Occipital lobe (tissue), 2 donors: ENCODE results near the gene ECE1. TPM values are rescaled to one million over a fixed set of nuclear protein-coding genes. Genes with fewer than 3 reads are reported as not detected.
"Not testable (repeated sequence)": the region's sequence is repeated elsewhere in the genome, so short reads cannot be mapped to it uniquely, and the experiment has no call there.

ENCODE experiments used
- DNase-seq: peaks from one replicate; lab custom pipeline; 2025; lab: John Stamatoyannopoulos, UW
- total RNA-seq: library from RNA; depleted of rRNA; stranded (reverse); fragments of >200 nt; gene quantifications from one replicate; pipeline ENCODE4 v1.2.3, GENCODE V29; 2014

The ECE1 gene
- total RNA-seq, 1 donor from 2014 or later = 9.5 TPM

DNA sequence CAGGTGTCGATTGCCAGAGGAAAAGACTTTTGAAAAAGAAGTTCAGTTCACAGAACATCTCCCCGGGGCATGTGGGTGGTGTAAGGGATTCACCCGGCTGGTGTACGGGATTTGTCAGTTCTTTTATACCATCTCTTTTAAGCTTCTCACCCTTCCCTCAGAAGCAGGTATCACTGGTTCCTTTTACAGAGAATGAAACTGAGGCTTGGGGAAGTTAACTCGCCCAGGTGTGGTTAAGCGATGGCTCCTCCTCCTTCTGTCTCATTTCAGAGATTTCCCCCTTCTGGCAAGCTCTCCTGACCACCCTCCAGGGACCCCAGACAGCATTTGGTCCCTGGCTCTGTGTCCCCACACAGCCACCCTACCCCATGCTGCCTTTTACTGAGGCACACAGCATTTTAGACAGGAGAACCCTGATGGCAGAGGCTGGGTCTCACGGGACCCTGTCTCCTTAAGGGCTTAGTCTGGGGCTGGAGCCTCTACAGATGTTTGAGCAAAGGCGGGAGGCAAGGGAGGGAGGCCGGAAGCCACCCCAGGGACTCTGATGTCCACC is 2.8 kb upstream of the ECE1 start:
- DNase-seq = no peak

DNA sequence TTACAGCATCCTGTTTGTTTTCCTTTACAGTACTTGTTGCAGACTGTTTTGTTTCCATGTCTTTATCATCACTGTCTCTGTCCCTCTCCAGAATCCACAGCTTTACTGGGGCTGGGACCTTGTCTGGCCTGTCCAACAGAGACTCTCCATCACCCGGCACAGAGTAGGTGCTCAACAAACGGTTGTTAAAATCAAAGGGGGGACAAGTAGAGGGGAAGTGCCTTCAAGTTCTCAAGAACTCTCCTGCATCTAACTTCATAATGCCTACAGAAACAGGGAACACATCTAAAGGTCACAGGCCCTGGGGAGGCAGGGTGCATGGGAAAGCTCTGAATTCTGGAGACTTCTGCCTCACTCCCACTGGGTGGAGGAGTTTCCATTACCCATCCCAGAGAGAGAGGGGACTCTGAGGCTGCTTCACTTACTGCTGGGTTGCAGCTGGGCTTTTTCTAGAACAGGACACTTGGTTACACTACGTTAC is 2.3 kb upstream of the ECE1 start:
- no peak for DNase-seq

- DNase-seq = no peak
Measured at GRCh38 chr1:21291964-21292363, 1.7 kb upstream of the ECE1 start.

GRCh38 chr1:21291184-21291583 is 921 bp upstream of the ECE1 start:
- DNase-seq = no peak

DNA sequence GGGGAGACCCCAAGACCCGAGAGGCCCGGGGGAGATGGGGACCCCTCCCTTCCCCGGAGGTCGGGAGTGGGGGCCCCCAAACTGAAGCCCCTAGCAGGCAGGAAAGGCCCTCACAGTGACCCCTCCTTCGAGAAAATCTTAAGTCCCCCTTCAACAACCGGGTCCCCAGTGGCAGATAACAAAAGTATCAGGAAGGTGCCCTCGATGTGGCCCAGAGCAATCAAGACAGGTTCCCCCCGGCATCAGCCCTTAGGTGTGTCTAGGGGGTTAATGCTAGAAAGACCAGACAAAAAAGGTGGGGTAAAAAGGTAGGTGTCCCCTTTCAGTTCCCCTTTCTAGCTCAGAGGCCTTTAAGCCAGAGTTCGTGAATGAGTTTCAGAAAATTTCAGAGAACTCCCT is 282 bp upstream of the ECE1 start:
- DNase-seq = no peak

- no peak for DNase-seq
Measured at GRCh38 chr1:21289127-21289526, 1.1 kb downstream of the ECE1 start.

GRCh38 chr1:21287905-21288514 is 2.3 kb downstream of the ECE1 start:
- DNase-seq = no peak

- not testable (repeated sequence) for DNase-seq
Measured at GRCh38 chr1:21285386-21285785, 4.9 kb downstream of the ECE1 start.

DNA sequence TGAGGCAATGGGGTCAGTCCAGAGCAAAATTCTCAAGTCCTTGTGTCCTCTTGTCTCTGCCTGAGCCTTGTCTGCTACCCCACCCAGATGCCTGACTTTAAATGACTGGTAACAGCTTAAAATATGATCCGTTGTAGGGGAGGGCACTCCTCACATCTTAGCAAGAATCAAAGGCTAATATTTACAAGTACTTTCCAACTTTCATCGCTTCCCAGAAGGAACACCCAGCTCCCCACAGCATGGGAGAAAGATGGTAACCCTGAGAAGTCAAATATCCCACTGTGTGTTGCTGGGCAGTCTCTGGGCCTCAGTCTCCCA is 5.2 kb downstream of the ECE1 start:
- no peak for DNase-seq

- DNase-seq = peak; percentile 35
Measured at GRCh38 chr1:21284206-21285054, 5.8 kb downstream of the ECE1 start.

- no peak for DNase-seq
Measured at GRCh38 chr1:21283524-21283923, 6.7 kb downstream of the ECE1 start.

DNA sequence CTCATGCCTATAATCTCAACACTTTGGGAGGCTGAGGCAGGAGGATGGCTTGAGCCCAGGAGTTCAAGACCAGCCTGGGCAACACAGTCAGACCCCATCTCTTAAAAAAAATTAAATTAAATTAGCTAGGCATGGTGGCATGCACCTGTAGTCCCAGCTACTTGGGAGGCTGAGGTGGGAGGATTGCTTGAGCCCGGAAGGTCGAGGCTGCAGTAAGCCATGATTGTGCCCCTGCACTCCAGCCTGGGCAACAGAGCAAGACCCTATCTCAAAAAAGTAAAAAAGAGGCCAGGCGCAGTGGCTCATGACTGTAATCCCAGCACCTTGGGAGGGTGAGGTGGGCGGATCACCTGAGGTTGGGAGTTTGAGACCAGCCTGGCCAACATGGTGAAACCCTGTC is 8.2 kb downstream of the ECE1 start:
- not testable (repeated sequence) for DNase-seq

DNA sequence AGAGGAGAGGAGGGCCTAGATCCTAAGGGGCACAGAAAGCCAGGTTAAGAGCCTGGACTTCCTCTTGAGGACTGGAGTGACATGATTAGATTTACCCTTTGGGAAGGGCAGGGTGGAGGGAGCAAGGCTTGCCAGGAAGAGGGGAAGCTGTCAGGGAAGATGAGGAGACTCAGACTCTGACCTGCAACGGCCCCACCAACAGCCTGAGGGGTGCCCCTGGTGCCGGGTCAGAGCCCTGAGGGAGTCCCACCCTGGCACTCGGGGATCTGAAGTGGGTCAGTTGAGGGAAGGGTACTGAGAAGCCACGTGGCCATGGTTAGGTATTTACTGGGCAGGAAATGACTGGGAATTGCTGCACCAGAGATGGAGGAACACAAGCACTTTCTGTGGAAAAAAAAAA is 9.8 kb downstream of the ECE1 start:
- no peak for DNase-seq

DNA sequence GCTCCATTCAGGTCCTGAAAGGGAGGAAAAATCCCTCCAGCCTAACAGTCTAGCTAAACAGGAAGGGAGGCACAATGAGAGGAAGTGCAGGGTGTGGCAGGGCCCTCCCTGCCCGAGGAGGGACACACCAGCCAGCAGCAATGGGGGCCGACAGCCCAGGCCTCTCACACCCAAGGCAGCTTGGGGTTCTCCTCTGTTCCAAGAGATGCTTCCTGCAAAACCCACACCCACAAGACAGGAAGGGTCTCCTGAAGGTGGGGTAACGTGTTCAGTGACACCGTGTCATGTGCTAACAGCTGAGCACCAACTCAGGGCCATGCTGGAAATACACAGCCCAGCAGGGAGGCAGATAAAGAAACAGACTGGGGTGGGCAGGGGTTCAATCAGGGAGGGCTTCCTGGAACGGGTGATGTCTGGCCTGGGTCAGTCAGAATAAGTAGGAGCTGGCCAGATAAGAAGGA is 10.2 kb downstream of the ECE1 start:
- DNase-seq = no peak

DNA sequence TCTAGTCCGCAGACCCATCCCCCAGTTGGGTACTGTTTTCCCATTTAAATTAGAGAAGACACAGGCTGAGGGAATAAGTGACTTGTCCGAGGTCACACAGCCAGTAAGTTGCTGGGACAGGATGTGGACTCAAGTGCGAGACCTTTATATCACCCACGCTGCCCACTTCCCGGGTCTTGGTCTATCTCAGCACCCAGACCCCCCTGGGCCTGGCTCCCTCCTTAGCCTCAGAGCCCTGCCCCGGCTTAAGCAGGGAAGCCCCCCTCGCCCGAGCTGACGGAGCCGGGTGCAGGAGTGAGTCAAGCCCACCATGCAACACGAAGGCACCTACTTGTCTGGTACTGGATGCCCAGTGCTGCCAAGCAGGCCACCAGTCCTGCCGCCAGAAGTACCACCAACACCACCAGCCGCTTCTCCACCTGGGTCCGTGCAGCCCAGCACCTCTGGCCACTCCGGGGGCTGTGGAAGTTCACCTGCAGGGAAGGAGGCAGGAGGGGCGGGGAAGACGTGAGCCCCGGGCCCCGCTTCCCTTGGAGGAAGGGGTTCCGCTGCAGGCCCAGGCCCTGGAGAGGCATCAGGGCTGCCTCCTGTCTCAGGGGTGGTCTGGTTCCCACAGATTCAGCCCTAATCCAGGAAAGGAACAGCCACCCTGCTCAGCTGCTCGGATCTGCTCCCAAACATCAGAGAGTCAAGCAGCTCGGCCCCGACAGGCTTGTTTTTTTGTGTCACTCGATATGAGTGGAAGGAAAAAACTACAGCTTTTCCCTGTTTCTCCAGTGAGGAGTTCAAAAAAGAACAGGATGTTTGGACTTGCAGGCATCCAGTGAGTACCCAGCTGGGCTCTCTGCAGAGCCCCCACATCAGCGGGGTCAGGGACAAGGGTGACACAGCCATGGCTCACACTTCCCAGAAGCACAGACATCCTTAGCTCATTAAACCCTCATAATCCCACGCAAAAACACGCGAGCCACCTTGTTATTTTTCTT is 11.1 kb downstream of the ECE1 start:
- no peak for DNase-seq

- no peak for DNase-seq
Measured at GRCh38 chr1:21278208-21278859, 11.9 kb downstream of the ECE1 start.

GRCh38 chr1:21277180-21277579 is 13.1 kb downstream of the ECE1 start:
- DNase-seq = no peak

DNA sequence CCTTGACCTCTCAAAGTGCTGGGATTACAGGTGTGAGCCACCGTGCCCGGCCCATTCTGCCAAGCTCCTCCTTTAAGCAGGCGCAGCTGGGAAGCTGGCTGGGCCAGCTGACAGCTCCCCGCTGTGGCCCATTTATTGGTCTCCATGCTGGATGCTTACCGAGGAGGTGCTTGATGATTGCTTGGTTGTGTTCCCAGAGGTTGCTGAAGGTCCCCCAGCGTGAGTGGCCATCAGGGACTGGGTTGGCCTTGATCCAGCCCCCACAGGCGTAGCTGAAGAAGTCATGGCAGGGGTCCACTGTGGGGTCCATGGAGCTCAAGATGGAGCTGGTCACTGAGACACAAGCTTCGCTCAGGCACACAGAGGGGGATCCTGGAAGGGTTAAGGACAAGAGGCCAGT is 17.7 kb downstream of the ECE1 start:
- DNase-seq = no peak

DNA sequence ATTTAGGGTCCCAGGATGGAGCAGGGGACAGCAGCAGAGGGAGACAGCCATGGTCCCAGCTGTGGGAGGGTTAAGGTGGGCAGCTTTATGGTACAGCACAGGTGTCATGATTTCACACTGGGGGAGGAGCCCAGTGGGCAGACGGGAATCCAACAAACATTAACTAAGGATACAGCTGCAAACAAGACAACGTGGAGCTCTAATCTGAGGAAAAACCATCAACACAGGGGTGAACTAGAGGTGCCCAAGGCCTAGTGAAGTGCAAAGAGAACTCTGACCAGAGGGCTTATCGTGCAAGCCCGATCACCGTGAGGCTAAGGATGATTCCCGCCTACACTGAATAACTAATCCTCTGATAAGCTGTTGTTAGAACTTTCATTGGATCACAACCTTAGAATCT is 18.7 kb downstream of the ECE1 start:
- DNase-seq = no peak

DNA sequence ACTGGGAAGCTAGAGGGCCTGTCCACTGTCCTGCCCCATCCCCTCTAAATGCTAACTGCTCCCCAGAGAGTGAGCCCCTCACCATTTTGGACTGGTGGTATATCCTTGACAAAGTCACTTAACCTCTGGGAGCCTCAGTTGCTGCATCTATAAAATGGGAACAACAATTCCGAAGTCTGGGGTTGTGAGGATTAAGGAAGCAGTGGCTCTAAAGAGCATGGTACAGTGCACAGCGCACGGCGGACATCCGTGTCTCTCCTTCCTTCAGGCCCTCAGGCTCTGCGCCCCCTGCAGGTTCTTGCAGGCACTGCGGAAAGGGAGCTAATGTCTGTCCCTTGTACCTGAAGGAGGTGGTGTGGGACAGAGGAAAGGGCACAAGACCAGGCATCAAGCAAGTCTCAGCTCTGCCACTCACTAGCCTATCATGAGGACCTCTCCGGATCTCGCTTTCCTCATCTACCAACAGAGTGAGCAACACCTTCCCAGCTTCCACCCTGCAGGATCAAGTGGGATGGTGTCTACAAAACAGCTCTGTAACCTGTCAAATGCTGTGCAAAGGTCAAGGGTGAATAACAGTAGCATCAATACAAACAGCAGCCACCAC is 20.1 kb downstream of the ECE1 start:
- DNase-seq = no peak
